Panc1 (cell line): ENCODE data around the gene C22orf39. TPM values are rescaled to one million over a fixed set of nuclear protein-coding genes. Genes with fewer than 3 reads are reported as not detected.
"Not testable (repeated sequence)": the region's sequence is repeated elsewhere in the genome, so short reads cannot be mapped to it uniquely, and the experiment has no call there.

Experiments used
- ATAC-seq: fragments of 200-7000 bp; cut with Tn5 transposase; 2 replicates; pipeline ENCODE4 v1.9.1; 2020; ENCODE audit warnings: mild to moderate bottlenecking, moderate library complexity
- BruUV-seq: library from RNA; stranded (reverse); fragments of 400-500 nt; replicated peaks from 2 replicates; lab custom pipeline; 2021; lab: Mats Ljungman, UMichigan
- CTCF ChIA-PET: fragments of 300-600 bp; sonication (Branson Sonifier 250); formaldehyde crosslinking; loops from one replicate; lab custom pipeline; 2022; ENCODE audit warnings: antibody characterized with exemption; lab: Charles Lee
- POLR2A ChIA-PET: fragments of 300-600 bp; sonication (Branson Sonifier 250); formaldehyde crosslinking; loops from one replicate; lab custom pipeline; 2022; ENCODE audit warnings: antibody characterized with exemption; lab: Charles Lee
- DNase-seq: peaks from one replicate; pipeline ENCODE4 v3.0.0-alpha.2; 2010; ENCODE audit warnings: low read depth, low spot score
- H3K27ac ChIP-seq: 2 replicates; pipeline ENCODE4 v1.5.1; 2011; ENCODE audit warnings: mild to moderate bottlenecking, low read length, inconsistent platforms
- H3K27me3 ChIP-seq: fragments of 200-500 bp; sonication (Bioruptor generic); 2 replicates; pipeline ENCODE4 v1.6.0; 2014; ENCODE audit warnings: low read length, inconsistent platforms; ENCODE audit not compliant: control insufficient read depth, insufficient read depth
- H3K36me3 ChIP-seq: fragments of 200-500 bp; sonication (Bioruptor generic); 2 replicates; pipeline ENCODE4 v1.5.1; 2014; ENCODE audit warnings: inconsistent platforms, mild to moderate bottlenecking, low read length, moderate library complexity; ENCODE audit not compliant: control insufficient read depth, insufficient read depth
- H3K4me1 ChIP-seq: 2 replicates; pipeline ENCODE4 v1.5.1; 2011; ENCODE audit warnings: inconsistent platforms, mild to moderate bottlenecking, low read length, moderate library complexity; ENCODE audit not compliant: control insufficient read depth, insufficient read depth
- H3K4me3 ChIP-seq, 2 experiments: 2 replicates each; pipeline ENCODE4 v1.5.1; 2011 to 2012; ENCODE audit warnings: low read depth in 2 of 2, low read length in 2 of 2, mild to moderate bottlenecking in 2 of 2, inconsistent platforms in 1 of 2, moderate library complexity in 1 of 2
- H3K9me3 ChIP-seq: fragments of 200-500 bp; sonication (Bioruptor generic); 2 replicates; pipeline ENCODE4 v1.5.1; 2014; ENCODE audit warnings: low read depth, mild to moderate bottlenecking, inconsistent platforms, low read length, moderate library complexity; ENCODE audit not compliant: control insufficient read depth, insufficient read depth
- CTCF ChIP-seq: fragments of 450-650 bp; IDR thresholded peaks from 2 replicates; pipeline ENCODE4 v1.5.1; 2017; ENCODE audit warnings: mild to moderate bottlenecking
- POLR2AphosphoS5 ChIP-seq: IDR thresholded peaks from 2 replicates; pipeline ENCODE4 v1.6.1; 2012; ENCODE audit warnings: mild to moderate bottlenecking, low read depth, low read length, moderate library complexity
- REST ChIP-seq, 2 experiments: IDR thresholded peaks; 2 replicates each; pipeline ENCODE4 v1.6.1; 2011 to 2012; ENCODE audit warnings: low read depth in 2 of 2, control low read depth in 1 of 2, low read length in 1 of 2, mild to moderate bottlenecking in 1 of 2, moderate library complexity in 1 of 2; ENCODE audit not compliant: insufficient read depth in 1 of 2
- SIN3A ChIP-seq: IDR thresholded peaks from 2 replicates; pipeline ENCODE4 v1.6.1; 2012; ENCODE audit warnings: low read depth, mild to moderate bottlenecking, low read length, moderate library complexity, borderline replicate concordance; ENCODE audit not compliant: insufficient read depth
- TCF7L2 ChIP-seq: IDR thresholded peaks from 2 replicates; pipeline ENCODE4 v1.6.1; 2011; ENCODE audit warnings: mild to moderate bottlenecking, low read depth, low read length, inconsistent platforms
- in situ Hi-C: cut with HindIII; loops from 2 replicates; pipeline ENCODE4 v1.10.0; 2016; ENCODE audit warnings: low sequenced_read_pairs, low pct_unique_long_range_greater_than_20kb
- intact Hi-C: fragments of 100-400 bp; cut with micrococcal nuclease; formaldehyde crosslinking; loops from one replicate; pipeline ENCODE4 v1.10.0; 2022; ENCODE audit not compliant: unreplicated experiment
- total RNA-seq: library from RNA; stranded (reverse); gene quantifications from one replicate; pipeline ENCODE4 v1.2.1, GENCODE V29; 2021; ENCODE audit not compliant: unreplicated experiment

Gene C22orf39
- total RNA-seq, 1 experiment from 2014 or later, result 20.5 TPM

- ATAC-seq (no peak), DNase-seq (no peak)
- TF ChIP-seq TCF7L2, result no peak
- no peak for TF ChIP-seq REST (IDR thresholded peaks at IDR 0.05; ENCODE audit: insufficient read depth in 1 of 2, low read depth in 2 of 2, low read length in 1 of 2)
- TF ChIP-seq CTCF, result no peak
- Histone ChIP-seq H3K9me3 (no peaks in the 10 kb centered on the region), H3K27ac (no peak overlapping the region), H3K27me3 (no peaks in the 10 kb centered on the region), H3K36me3 (no peaks in the 10 kb centered on the region; the same call in 1 of the 2 replicates), H3K4me3 (no peak overlapping the region), H3K4me1 (no peaks in the 10 kb centered on the region)
- intact Hi-C loops, result no loop called here
- in situ Hi-C loops, result no loop called here
- no TSS peak for BruUV-seq
- POLR2A ChIA-PET, result no interaction called here
- CTCF ChIA-PET, result no interaction called here
Measured at GRCh38 chr22:19440411-19441195, 6.9 kb downstream of the C22orf39 start.

- no TSS peak for BruUV-seq
- Histone ChIP-seq H3K9me3 (no peaks in the 10 kb centered on the region), H3K4me3 (no peak overlapping the region), H3K27ac (no peak overlapping the region), H3K4me1 (no peaks in the 10 kb centered on the region), H3K27me3 (no peaks in the 10 kb centered on the region), H3K36me3 (no peaks in the 10 kb centered on the region; the same call in 1 of the 2 replicates)
- in situ Hi-C loops (no loop called here), intact Hi-C loops (no loop called here)
- TF ChIP-seq TCF7L2 (no peak), SIN3A (no peak), REST (IDR thresholded peaks at IDR 0.05; ENCODE audit: insufficient read depth in 1 of 2, low read depth in 2 of 2, low read length in 1 of 2) (no peak), POLR2AphosphoS5 (no peak), CTCF (no peak)
- ChIA-PET POLR2A (interaction anchor here (0.7 kb wide), 2 partner anchors 26 to 243 kb away, joined by 3 to 8 read pairs; no protein-coding TSS in a partner anchor), CTCF (no interaction called here)
- DNase-seq, result no peak
- no peak for ATAC-seq
Measured at GRCh38 chr22:19438298-19438697, 9.2 kb downstream of the C22orf39 start.

- intact Hi-C loops, H3K27ac ChIP-seq, H3K4me3 ChIP-seq, ATAC-seq, DNase-seq, H3K4me1 ChIP-seq, POLR2A ChIA-PET, in situ Hi-C loops, H3K36me3 ChIP-seq, CTCF ChIA-PET, H3K27me3 ChIP-seq, BruUV-seq, H3K9me3 ChIP-seq: not testable (repeated sequence)
Measured at GRCh38 chr22:19436444-19437161, 10.9 kb downstream of the C22orf39 start.
